Ishikawa (cell line): ENCODE results near the gene IQCH.

Source experiments
- TCF12 ChIP-seq: IDR thresholded peaks from 2 replicates; pipeline ENCODE4 v1.6.1; 2012; ENCODE audit warnings: low read depth
- ZBTB7A ChIP-seq: IDR thresholded peaks from 2 replicates; pipeline ENCODE4 v1.6.1; 2012; ENCODE audit warnings: low read depth

DNA sequence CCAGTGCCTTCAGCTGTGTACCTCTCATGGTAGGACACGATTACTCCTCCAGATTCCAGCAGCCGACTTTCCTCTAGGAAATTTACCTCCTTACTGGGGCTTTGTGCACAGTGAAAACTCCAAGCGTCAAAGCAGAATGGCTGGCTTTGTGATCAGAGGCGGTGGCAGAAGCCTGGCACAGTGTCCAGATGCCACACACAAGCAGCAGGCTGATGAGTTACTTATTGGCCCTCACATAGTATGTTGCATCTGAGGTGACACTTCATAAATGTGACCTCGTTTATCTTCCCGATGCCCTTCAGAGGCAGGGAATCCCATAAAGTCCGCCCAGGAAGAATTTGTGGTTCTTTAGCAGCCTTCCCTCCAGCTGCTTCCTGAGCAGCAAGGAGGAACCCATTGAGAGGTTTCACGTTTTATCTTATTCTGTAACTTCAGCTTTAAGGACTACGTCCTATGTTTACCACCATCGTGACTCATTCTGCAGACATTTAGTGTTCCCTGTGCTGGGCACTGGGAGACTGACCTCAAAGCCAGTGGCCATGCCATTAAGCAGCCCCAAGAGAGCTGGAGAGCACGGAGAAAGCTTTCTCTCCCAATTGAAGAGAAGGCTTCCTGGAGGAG is 159.3 kb downstream of the IQCH start:
- TF ChIP-seq ZBTB7A: no peak
- TF ChIP-seq TCF12: no peak
